Small intestine (tissue), 7 donors: ENCODE data around the gene SLC22A5. TPM values are rescaled to one million over a fixed set of nuclear protein-coding genes. Genes with fewer than 3 reads are reported as not detected.
A peak's percentile ranks its signal among the peaks of the same experiment; 100 is the strongest.

ENCODE experiments used
- DNase-seq, 2 donors: peaks; one replicate each; pipeline versions ENCODE4 v3.0.0 to v3.0.0-alpha.2; 2013
- FAIRE-seq: peaks from 2 replicates; lab custom pipeline; 2012; peaks lifted over from hg19 to GRCh38; lab: Jason Lieb, UNC
- H3K27ac ChIP-seq, 3 donors: one replicate each; pipeline ENCODE4 v1.5.1; 2013; ENCODE audit warnings: low read length in 2 of 3, mild to moderate bottlenecking in 2 of 3, control low read depth in 1 of 3, inconsistent platforms in 1 of 3, low read depth in 1 of 3, moderate library complexity in 1 of 3
- H3K27me3 ChIP-seq, 3 donors: one replicate each; pipeline ENCODE4 v1.6.1; 2013; ENCODE audit warnings: low read length in 3 of 3, inconsistent platforms in 1 of 3; ENCODE audit not compliant: control insufficient read depth in 3 of 3, insufficient read depth in 3 of 3
- H3K36me3 ChIP-seq, 3 donors: one replicate each; pipeline ENCODE4 v1.6.1; 2013; ENCODE audit warnings: low read length in 3 of 3, inconsistent platforms in 1 of 3, low read depth in 1 of 3, mild to moderate bottlenecking in 1 of 3, moderate library complexity in 1 of 3; ENCODE audit not compliant: control insufficient read depth in 3 of 3, insufficient read depth in 2 of 3
- H3K4me1 ChIP-seq, 3 donors: one replicate each; pipeline ENCODE4 v1.6.1; 2013; ENCODE audit warnings: low read length in 2 of 3, inconsistent platforms in 1 of 3, low read depth in 1 of 3, mild to moderate bottlenecking in 1 of 3, moderate library complexity in 1 of 3; ENCODE audit not compliant: control insufficient read depth in 3 of 3, insufficient read depth in 2 of 3
- H3K4me3 ChIP-seq, 3 donors: one replicate each; pipeline ENCODE4 v1.5.1; 2013; ENCODE audit warnings: low read length in 3 of 3, control low read depth in 1 of 3, inconsistent platforms in 1 of 3, low read depth in 1 of 3, mild to moderate bottlenecking in 1 of 3, moderate library complexity in 1 of 3
- H3K9me3 ChIP-seq, 2 donors: one replicate each; pipeline ENCODE4 v1.6.1; 2013; ENCODE audit warnings: low read depth in 1 of 2, low read length in 1 of 2; ENCODE audit not compliant: control insufficient read depth in 2 of 2, insufficient read depth in 1 of 2
- WGBS, 3 donors: extraction: QIAGEN DNeasy Blood & Tissue Kit; methylation state at CpG; one replicate each; pipeline ENCODE4 v1.1.7; 2013; 5-methylcytosine and 5-hydroxymethylcytosine counted together
- polyA plus RNA-seq, 4 donors: library from polyadenylated mRNA; stranded (reverse) in 3 of 4; unstranded in 1 of 4; fragments of 200-250 nt in 3 of 4; fragments of 120-200 nt in 1 of 4; gene quantifications; one replicate each; pipeline versions ENCODE4 v1.2.1 to v1.2.3, GENCODE V29; 2013
- donor health status: healthy with polysubstance abuse.
- donor health status: control.
- donor health status: control.
- donor health status: Bipolar disorder and iron deficiency.
- donor health status: healthy.

Gene SLC22A5
- polyA plus RNA-seq, 4 donors: 9.4 to 37.8 (median 21.9) TPM

DNA sequence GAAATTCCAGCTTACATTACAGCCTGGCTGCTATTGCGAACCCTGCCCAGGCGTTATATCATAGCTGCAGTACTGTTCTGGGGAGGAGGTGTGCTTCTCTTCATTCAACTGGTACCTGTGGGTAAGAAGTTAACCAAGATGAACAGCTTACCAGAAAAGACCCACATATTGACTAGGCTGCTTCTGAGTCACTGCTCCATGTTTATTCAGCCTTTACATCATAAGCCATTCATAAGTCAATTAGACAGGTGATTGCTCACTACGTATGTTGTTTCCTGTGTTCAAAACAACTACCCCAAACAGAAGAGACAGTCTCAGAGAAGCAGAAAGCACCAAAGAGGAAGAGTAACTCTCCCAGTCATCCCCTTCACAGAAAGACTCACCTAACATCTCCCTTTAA, 34.7 kb upstream of the SLC22A5 start:
- DNase-seq (peak in 1 of 2 donors; percentile 29), FAIRE-seq (no peak)
- Histone ChIP-seq H3K9me3 (no peaks in the 10 kb centered on the region), H3K4me1 (peaks cover 0 to 16% (median 6%) of the 10 kb centered on the region in 3 donors), H3K4me3 (no peak overlapping the region), H3K27me3 (no peaks in the 10 kb centered on the region), H3K27ac (peak overlapping the region in 2 of 3 donors; percentile 25 to 48), H3K36me3 (peaks cover 0 to 31% (median 4%) of the 10 kb centered on the region in 3 donors)
- 67 to 73% (median 69%) methylated on average over 3 of the region's 3 CpGs for WGBS, 3 donors

- H3K4me3 ChIP-seq: no peak overlapping the region
- DNase-seq: peak in 1 of 2 donors; percentile 53
- no peaks in the 10 kb centered on the region for H3K9me3 ChIP-seq
- H3K36me3 ChIP-seq: peaks cover 0 to 29% (median 5%) of the 10 kb centered on the region in 3 donors
- no peaks in the 10 kb centered on the region for H3K27me3 ChIP-seq
- no peak for FAIRE-seq
- H3K4me1 ChIP-seq: peaks cover 0 to 16% (median 6%) of the 10 kb centered on the region in 3 donors
- H3K27ac ChIP-seq: no peak overlapping the region
Measured at GRCh38 chr5:132335402-132335801, 34.1 kb upstream of the SLC22A5 start.

DNA sequence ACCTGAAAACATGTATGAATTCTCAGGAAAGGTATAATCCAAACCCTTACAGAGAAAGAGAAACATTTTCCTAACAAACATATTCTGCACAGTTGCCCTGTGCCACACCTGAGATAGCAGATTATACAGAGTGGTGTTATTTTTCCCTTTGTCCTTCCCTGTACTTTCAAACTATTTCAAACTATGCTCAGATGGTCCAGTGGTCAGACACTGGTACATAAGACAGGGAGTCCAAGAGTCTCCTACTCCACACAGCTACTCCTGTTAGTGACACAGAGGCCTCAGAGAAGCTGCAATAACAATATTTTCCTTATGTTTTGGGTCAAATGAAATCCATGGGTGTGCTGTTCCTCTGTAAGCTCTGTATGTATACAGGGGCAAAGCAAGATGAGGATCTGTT, 30.0 kb upstream of the SLC22A5 start:
- peaks cover 0 to 11% (median 6%) of the 10 kb centered on the region in 3 donors for H3K4me1 ChIP-seq
- peaks cover 0 to 17% (median 7%) of the 10 kb centered on the region in 3 donors for H3K36me3 ChIP-seq
- H3K9me3 ChIP-seq: no peaks in the 10 kb centered on the region
- H3K4me3 ChIP-seq: no peak overlapping the region
- peak; percentile 50 to 58 for DNase-seq
- no peak for FAIRE-seq
- no peak overlapping the region for H3K27ac ChIP-seq
- H3K27me3 ChIP-seq: no peaks in the 10 kb centered on the region

DNA sequence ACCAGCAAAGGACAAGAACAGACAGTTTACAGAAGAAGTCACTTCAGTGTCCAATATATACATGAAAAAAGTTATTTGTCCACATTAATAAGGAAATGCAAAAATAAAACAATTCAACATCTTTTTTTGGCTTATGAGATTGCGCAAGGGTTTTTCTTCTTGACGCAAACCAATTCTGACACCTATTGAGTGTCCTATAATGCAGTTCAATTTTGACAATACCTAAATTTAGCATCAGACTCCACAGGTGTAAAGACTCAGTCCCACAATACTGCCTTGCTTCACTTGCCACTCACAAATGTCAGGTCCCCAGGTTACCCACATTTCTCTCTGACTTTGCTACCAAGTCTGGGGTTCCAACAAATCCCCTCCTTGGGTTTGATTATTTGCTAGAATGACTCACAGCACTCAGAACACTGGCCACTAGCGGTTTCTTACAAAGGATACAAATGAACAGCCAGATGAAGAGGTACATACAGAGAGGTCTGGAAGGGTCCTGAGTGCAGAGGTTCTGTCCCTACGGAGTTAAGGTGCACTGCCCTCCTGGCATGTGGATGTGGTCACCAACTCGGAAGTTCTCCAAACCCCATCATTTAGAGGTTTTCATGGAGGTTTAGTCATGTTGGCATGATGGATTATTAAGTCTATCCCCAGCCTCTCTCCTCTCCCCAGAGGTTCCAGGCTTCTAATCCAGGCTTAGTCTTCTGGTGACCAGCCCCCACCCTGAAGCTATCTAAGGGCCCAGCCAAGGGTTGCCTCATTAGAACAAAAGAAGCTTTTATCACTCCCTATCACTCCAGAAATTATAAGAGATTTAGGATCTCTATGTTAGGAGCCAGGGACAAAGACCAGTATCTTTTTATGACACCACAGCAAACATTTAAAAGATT, 27.0 kb upstream of the SLC22A5 start:
- Histone ChIP-seq H3K4me3 (no peak overlapping the region), H3K4me1 (peaks cover 0 to 3% (median 0%) of the 10 kb centered on the region in 3 donors), H3K36me3 (peaks cover 0 to 6% (median 6%) of the 10 kb centered on the region in 3 donors), H3K9me3 (no peaks in the 10 kb centered on the region), H3K27ac (no peak overlapping the region), H3K27me3 (no peaks in the 10 kb centered on the region)
- DNase-seq (no peak), FAIRE-seq (no peak)
- WGBS, 3 donors: 63 to 75% (median 67%) methylated on average over 5 of the region's 5 CpGs

DNA sequence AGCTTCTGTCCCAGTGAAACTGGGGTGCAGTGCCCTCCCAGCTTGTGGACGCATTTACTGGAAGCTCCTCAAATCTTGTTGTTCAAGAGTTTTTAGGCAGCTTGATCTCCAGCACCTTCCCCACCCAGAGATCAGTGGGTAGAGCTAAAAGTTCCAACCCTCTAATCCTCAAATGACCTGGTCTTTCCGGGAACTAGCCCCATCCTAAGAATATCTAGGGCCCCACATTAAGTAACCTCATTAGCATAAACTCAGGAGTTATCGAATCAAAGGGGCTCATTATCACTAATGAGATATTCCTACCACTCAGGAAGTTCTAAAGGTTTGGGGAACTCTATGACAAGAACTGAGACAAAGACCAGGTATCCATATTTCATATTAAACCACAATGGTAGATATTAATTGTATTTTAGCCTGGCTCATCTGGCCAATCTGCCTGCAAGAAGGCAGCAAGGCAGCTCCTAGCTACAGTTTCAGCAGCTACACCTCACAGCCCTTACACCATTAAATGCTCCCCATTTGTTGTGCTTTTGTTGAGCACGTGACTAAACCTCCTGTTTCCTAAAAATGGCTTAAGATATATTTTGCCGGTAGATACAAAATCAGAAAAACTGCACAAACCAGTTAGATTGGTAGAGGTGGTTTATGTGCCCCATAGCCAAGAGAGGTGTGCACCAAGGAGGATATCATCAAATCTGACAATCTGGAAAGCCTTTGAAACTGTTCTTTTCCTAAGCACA, 24.6 kb upstream of the SLC22A5 start:
- 70 to 82% (median 81%) methylated on average over 5 of the region's 5 CpGs for WGBS, 3 donors
- FAIRE-seq (no peak), DNase-seq (no peak)
- no peaks in the 10 kb centered on the region for H3K27me3 ChIP-seq
- H3K36me3 ChIP-seq: peaks cover 0 to 14% (median 8%) of the 10 kb centered on the region in 3 donors
- H3K9me3 ChIP-seq: peaks cover 0 to 8% of the 10 kb centered on the region in 2 donors
- no peak overlapping the region for H3K27ac ChIP-seq
- H3K4me1 ChIP-seq: no peaks in the 10 kb centered on the region
- H3K4me3 ChIP-seq: no peak overlapping the region

DNA sequence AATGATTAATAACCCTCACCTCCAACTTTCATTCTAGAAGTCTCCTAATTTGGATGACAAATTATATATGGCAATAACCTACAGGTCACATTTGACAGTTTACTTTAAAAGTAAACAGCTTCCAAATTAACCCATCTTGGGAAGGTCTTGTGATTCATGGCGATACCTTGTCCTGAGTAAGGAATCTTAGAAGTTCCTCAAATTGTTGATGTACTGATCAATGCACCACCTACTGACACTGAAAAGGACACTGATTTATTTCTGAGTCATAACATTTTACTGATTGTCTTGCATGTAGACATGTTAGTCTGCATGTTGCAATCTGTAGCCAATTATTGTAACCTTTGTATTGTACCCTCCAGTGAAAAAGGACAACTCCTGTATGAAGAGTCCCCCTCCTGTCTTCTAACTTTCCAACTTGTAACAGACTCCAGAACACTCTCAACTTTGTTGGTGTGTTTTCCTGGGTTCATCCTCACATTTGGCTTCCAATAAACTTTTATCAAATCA, 16.0 kb upstream of the SLC22A5 start:
- H3K36me3 ChIP-seq: peaks cover 0 to 18% (median 5%) of the 10 kb centered on the region in 3 donors
- H3K4me3 ChIP-seq: no peak overlapping the region
- H3K27ac ChIP-seq: peak overlapping the region in 2 of 3 donors; percentile 77 to 86
- FAIRE-seq (no peak), DNase-seq (peak; percentile 48 to 60)
- H3K27me3 ChIP-seq: no peaks in the 10 kb centered on the region
- H3K4me1 ChIP-seq: peaks cover 0 to 32% (median 14%) of the 10 kb centered on the region in 3 donors
- peaks cover 0 to 11% of the 10 kb centered on the region in 2 donors for H3K9me3 ChIP-seq
- 90 to 96% (median 91%) methylated on average over 1 of the region's 1 CpG for WGBS, 3 donors

GRCh38 chr5:132354381-132355139, 14.9 kb upstream of the SLC22A5 start:
- Histone ChIP-seq H3K4me3 (no peak overlapping the region), H3K36me3 (peaks cover 0 to 11% (median 0%) of the 10 kb centered on the region in 3 donors), H3K9me3 (peaks cover 0 to 4% of the 10 kb centered on the region in 2 donors), H3K4me1 (peaks cover 0 to 42% (median 14%) of the 10 kb centered on the region in 3 donors), H3K27ac (peak overlapping the region; percentile 55 to 95 (median 77)), H3K27me3 (no peaks in the 10 kb centered on the region)
- WGBS, 3 donors: 16 to 48% (median 25%) methylated on average over 1 of the region's 1 CpG
- DNase-seq (peak; percentile 87 to 93), FAIRE-seq (no peak)
